GM19193 (cell line): Measurements from ENCODE around the gene PGK2.

ENCODE experiments used
- POLR2A ChIP-seq: IDR thresholded peaks from 4 replicates; pipeline ENCODE4 v1.6.1; 2011; ENCODE audit not compliant: insufficient read depth, insufficient read length; ENCODE audit errors: extremely low read depth

PGK2 gene

DNA sequence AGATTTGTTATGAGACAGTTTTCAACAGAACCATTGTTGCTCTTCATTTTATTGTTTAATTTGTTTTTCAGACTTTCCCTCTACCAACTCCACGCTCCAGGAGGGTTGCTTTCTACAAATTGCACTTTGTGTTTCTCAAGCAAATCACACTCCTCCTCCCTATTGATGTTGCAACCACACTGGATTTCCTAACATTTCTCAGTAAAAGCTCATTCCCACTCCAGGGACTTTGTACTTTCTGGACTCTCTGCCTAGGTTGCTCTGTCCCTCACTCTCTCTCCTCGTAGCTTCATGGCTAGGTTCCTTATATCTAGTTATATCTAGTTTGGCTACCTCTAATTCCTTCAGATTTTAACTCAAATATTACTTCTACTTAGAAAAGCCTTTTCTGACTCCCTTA, 20.3 kb downstream of the PGK2 start:
- TF ChIP-seq POLR2A = no peak

- TF ChIP-seq POLR2A = no peak
Observed at GRCh38 chr6:49764571-49765236, 22.4 kb downstream of the PGK2 start.

GRCh38 chr6:49744259-49744658, 42.8 kb downstream of the PGK2 start, which contains the start of gene CRISP3:
Gene CRISP3 (minus strand): TSS chr6:49744388. CDS start chr6:49744367, 21 bp downstream.
- no peak for TF ChIP-seq POLR2A

- TF ChIP-seq POLR2A = no peak
Observed at GRCh38 chr6:49743429-49743828, 43.7 kb downstream of the PGK2 start.

DNA sequence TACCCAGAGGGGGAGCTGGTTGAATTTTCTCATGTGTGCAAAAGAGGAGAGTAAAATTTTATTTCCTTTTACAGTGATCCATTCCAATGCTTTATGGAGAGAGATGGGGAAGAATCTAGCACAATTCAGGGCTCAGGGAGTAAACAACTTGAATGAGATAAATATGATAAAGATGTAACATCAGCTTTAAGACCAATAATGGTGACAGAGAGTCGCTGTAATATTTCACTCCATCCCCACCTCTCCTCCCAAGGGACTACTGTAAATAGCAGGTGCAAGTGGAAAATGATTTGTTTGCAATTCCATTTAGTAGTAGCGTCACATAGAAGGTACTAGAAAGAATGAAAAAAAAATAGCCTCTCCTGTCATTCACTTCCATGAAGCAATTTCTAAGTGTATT, 47.7 kb downstream of the PGK2 start:
- TF ChIP-seq POLR2A = no peak

DNA sequence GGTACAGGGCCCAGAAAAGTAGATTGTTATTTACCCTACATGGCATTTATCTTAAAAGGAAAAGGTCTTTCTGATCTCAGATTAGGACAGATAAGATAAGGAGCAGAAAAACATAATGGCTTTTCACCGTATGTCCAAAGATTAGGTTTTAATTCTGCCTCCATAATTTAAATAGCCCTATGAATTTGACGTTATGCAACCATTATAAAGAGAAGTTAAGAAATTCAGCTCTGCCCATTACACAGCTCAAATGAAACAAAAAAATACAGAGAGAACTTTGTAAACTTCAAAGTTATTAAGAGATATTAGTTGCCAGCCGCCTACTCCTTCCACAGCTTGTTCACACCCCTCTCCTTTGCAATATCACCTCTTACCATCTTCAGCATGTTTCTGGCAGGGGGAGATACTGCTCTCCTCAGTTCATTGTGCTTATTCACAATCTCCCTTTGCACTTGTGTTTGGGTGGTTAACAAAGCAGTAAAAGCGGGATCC, 51.0 kb downstream of the PGK2 start:
- no peak for TF ChIP-seq POLR2A
